ENCODE data around the gene CABLES2. TPM values are rescaled to one million over a fixed set of nuclear protein-coding genes. Genes with fewer than 3 reads are reported as not detected.

The CABLES2 gene
- total RNA-seq, 2 experiments from 2014 or later: 14.8 to 22.5 TPM

DNA sequence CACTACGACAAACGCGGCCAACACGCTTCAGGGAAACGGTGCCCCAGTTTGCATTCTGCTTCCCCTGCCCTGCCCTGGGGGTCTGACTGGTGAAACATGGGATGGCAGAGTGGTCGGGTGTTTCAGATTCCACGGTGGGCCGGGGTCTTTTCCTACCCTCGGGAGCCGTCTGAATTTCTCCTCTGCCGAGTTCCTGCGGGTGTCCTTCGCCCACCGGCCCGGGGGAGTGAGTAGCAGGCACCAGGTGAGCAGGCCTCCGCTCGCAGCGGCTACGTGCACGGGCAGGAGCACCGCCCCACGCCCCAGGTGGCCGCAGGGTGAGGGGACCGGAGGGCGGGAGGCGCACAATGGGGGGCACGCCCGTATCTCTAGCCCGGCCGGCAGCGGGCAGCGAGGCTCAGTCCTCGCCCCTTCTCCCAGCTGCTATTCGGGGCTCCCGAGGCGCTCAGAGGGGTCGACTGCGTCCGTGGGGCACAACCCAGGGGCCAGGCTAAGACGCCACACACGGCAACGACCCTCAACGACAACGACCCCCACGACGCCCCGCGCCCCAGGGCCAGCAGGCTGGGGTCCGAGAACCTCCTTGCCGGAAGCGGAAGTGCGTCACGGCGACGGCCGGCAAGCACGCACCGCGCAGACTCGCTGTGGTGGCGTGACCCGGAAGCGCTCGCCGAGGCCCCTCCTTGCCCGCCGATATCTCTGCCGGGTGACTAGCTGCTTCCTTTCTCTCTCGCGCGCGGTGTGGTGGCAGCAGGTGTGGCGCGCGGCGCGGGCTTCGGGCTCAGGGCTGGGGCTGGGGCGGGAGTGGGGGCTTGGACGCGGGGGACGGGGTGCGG lies 20.5 kb downstream of the CABLES2 start, which contains the start of gene RPS21:
TSS of gene RPS21 (plus strand) at position 721 of the 836 bp plus-strand sequence. CDS start 236 bp downstream, outside the sequence.
- peaks cover 51% of the 10 kb centered on the region for H3K79me2 ChIP-seq (ENCODE audit: insufficient read depth, low read depth, low read length)
- H3K9me3 ChIP-seq (ENCODE audit: low read length): no peaks in the 10 kb centered on the region
- no peaks in the 10 kb centered on the region for H3K9me2 ChIP-seq (ENCODE audit: insufficient read depth, low read length)
- peak within 1 kb of the TSS; percentile 100 for H3K4me3 ChIP-seq (ENCODE audit: low read depth, low read length, poor library complexity, severe bottlenecking)
- no peak within 1 kb of the TSS for H2AFZ ChIP-seq (ENCODE audit: low read length)
- H3K4me2 ChIP-seq (ENCODE audit: low read length): peak within 1 kb of the TSS; percentile 95
- ChIA-PET POLR2A (interaction anchor here (0.6 to 0.9 kb wide), 3 partner anchors 30 to 241 kb away, joined by 4 read pairs; no protein-coding TSS in a partner anchor), CTCF (ENCODE audit: unreplicated experiment) (interaction anchor here (0.6 kb wide), 1 partner anchor 88 kb away, joined by 12 read pairs; no protein-coding TSS in a partner anchor)
- peaks cover 70% of the 10 kb centered on the region for H3K36me3 ChIP-seq (ENCODE audit: insufficient read depth, low read length)
- H3K27ac ChIP-seq (ENCODE audit: low read depth, low read length, poor library complexity, severe bottlenecking): peak within 1 kb of the TSS; percentile 72
- intact Hi-C loops (cut with micrococcal nuclease; ENCODE audit: unreplicated experiment): loop anchor here (1.0 to 5.0 kb wide), 3 partner anchors 20 to 84 kb away; partner anchors contain the start of genes ADRM1 and CABLES2
- peaks cover 45% of the 10 kb centered on the region for H3K4me1 ChIP-seq (ENCODE audit: insufficient read depth, low read length, poor library complexity, severe bottlenecking)
- DNase-seq (ENCODE audit: low spot score): peak; percentile 95
- peaks cover 25% of the 10 kb centered on the region for H4K20me1 ChIP-seq (ENCODE audit: insufficient read depth, low read length)
- TF ChIP-seq CTCF (conservative IDR thresholded peaks at IDR 0.05; ENCODE audit: low read length) (no peak), EZH2phosphoT487 (IDR thresholded peaks at IDR 0.05; ENCODE audit: borderline replicate concordance, low read depth, low read length) (no peak)
- BruUV-seq (replicated peaks): TSS peak; percentile 59

DNA sequence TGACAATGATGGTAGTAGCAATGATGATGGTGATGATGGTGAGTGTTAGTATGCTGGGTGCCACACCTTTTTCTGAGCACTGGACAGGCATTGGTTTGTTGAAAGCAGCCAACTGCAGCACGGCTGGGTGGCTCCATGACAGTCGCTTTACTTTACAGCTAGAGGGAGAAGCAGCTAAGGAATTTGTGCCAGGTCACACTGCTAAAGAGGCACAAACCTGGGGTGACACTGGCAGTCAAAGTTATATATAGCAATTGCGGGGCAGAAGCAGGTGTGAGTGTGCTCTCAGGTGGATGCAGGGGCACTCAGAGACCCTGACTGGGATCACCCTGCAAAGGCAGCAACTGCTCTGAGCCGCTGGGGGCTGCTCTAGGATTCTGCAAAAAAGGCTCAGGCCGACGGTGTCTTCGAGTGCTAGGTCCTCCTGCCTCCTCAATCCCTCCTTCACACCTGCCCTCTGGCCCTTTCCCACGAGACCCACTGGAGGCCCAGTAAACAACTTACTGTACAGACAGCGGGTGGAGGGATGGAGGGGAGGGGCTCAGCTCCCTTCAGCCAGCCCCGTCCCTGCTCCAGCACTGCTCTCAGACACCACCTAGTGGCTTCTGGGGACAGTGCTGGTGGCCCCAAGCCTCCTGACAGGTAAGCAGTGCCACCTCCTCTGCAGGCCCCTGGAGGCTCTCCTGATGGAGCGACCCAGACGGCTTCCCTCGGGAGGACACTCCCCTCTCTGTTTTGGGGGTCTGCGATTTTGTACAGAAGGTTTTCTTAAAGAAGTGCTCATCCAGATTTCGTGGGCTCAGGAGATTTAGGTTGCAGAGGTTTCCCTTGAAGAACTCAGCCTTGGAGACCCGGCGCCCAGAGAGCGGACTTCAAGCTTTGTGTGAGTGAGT lies 24.5 kb downstream of the CABLES2 start:
- DNase-seq (ENCODE audit: low spot score): peak; percentile 87
- intact Hi-C loops (cut with micrococcal nuclease; ENCODE audit: unreplicated experiment): loop anchor here (1.0 kb wide), 1 partner anchor 80 kb away; the partner anchor contains the start of gene ADRM1
- Histone ChIP-seq H3K4me1 (ENCODE audit: insufficient read depth, low read length, poor library complexity, severe bottlenecking) (peaks cover 27% of the 10 kb centered on the region), H3K4me2 (ENCODE audit: low read length) (peak overlapping the region; percentile 8; the same call in 1 of the 2 replicates), H3K27ac (ENCODE audit: low read depth, low read length, poor library complexity, severe bottlenecking) (peak overlapping the region; percentile 25), H3K79me2 (ENCODE audit: insufficient read depth, low read depth, low read length) (peaks cover 32% of the 10 kb centered on the region), H4K20me1 (ENCODE audit: insufficient read depth, low read length) (peaks cover 3% of the 10 kb centered on the region; the same call in 1 of the 2 replicates), H3K4me3 (ENCODE audit: low read depth, low read length, poor library complexity, severe bottlenecking) (no peak overlapping the region), H3K36me3 (ENCODE audit: insufficient read depth, low read length) (peaks cover 34% of the 10 kb centered on the region), H3K9me3 (ENCODE audit: low read length) (no peaks in the 10 kb centered on the region), H2AFZ (ENCODE audit: low read length) (no peak overlapping the region), H3K9me2 (ENCODE audit: insufficient read depth, low read length) (no peaks in the 10 kb centered on the region)
- POLR2A ChIA-PET: interaction anchor here (1.3 kb wide), 1 partner anchor 82 kb away, joined by 6 read pairs; no protein-coding TSS in a partner anchor
- peak; percentile 94 for TF ChIP-seq CTCF (conservative IDR thresholded peaks at IDR 0.05; ENCODE audit: low read length)
- no peak for TF ChIP-seq EZH2phosphoT487 (IDR thresholded peaks at IDR 0.05; ENCODE audit: borderline replicate concordance, low read depth, low read length)
- CTCF ChIA-PET (ENCODE audit: unreplicated experiment): interaction anchor here (0.6 to 0.9 kb wide), 2 partner anchors 14 to 80 kb away, joined by 4 to 5 read pairs; no protein-coding TSS in a partner anchor
- no TSS peak for BruUV-seq (replicated peaks)

Data from OCI-LY7 (cell line).